Measurements from ENCODE around the gene FAM131A. TPM values are rescaled to one million over a fixed set of nuclear protein-coding genes. Genes with fewer than 3 reads are reported as not detected.

The FAM131A gene
- total and polyA plus RNA-seq, 10 donors = 6.5 to 24.6 (median 14.3) TPM

DNA sequence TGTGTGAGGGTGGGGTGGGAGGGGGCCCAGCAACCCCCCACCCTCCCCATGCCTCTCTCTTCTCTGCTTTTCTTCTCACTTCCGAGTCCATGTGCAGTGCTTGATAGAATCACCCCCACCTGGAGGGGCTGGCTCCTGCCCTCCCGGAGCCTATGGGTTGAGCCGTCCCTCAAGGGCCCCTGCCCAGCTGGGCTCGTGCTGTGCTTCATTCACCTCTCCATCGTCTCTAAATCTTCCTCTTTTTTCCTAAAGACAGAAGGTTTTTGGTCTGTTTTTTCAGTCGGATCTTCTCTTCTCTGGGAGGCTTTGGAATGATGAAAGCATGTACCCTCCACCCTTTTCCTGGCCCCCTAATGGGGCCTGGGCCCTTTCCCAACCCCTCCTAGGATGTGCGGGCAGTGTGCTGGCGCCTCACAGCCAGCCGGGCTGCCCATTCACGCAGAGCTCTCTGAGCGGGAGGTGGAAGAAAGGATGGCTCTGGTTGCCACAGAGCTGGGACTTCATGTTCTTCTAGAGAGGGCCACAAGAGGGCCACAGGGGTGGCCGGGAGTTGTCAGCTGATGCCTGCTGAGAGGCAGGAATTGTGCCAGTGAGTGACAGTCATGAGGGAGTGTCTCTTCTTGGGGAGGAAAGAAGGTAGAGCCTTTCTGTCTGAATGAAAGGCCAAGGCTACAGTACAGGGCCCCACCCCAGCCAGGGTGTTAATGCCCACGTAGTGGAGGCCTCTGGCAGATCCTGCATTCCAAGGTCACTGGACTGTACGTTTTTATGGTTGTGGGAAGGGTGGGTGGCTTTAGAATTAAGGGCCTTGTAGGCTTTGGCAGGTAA lies 8.1 kb downstream of the FAM131A start:
- peaks cover 0 to 19% (median 10%) of the 10 kb centered on the region in 6 donors for H3K4me1 ChIP-seq
- peaks cover 0 to 43% (median 24%) of the 10 kb centered on the region in 6 donors for H3K36me3 ChIP-seq
- H3K4me3 ChIP-seq = no peak overlapping the region
- no peak for DNase-seq
- H3K9me3 ChIP-seq = no peaks in the 10 kb centered on the region
- H3K27ac ChIP-seq = peak overlapping the region in 5 of 8 donors; percentile 28 to 54 (median 37)
- 52 to 66% (median 61%) methylated on average over 14 of the region's 14 CpGs for WGBS, 5 donors
- TF ChIP-seq POLR2A (IDR thresholded peaks at IDR 0.05) (no peak), POLR2AphosphoS5 (IDR thresholded peaks at IDR 0.05) (peak in 2 of 3 donors; percentile 35 to 53)
- TF ChIP-seq, protein P1, sequence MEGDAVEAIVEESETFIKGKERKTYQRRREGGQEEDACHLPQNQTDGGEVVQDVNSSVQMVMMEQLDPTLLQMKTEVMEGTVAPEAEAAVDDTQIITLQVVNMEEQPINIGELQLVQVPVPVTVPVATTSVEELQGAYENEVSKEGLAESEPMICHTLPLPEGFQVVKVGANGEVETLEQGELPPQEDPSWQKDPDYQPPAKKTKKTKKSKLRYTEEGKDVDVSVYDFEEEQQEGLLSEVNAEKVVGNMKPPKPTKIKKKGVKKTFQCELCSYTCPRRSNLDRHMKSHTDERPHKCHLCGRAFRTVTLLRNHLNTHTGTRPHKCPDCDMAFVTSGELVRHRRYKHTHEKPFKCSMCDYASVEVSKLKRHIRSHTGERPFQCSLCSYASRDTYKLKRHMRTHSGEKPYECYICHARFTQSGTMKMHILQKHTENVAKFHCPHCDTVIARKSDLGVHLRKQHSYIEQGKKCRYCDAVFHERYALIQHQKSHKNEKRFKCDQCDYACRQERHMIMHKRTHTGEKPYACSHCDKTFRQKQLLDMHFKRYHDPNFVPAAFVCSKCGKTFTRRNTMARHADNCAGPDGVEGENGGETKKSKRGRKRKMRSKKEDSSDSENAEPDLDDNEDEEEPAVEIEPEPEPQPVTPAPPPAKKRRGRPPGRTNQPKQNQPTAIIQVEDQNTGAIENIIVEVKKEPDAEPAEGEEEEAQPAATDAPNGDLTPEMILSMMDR (IDR thresholded peaks at IDR 0.05 in 8 of 11, conservative IDR thresholded peaks at IDR 0.05 in 3 of 11) = peak in 8 of 11 experiments; percentile 19 to 63 (median 42)
- intact Hi-C loops (cut with DNase I; ENCODE audit: low total_unique reads) = no loop called here
- no peaks in the 10 kb centered on the region for H3K27me3 ChIP-seq (replicated peaks in 1 of 7)

DNA sequence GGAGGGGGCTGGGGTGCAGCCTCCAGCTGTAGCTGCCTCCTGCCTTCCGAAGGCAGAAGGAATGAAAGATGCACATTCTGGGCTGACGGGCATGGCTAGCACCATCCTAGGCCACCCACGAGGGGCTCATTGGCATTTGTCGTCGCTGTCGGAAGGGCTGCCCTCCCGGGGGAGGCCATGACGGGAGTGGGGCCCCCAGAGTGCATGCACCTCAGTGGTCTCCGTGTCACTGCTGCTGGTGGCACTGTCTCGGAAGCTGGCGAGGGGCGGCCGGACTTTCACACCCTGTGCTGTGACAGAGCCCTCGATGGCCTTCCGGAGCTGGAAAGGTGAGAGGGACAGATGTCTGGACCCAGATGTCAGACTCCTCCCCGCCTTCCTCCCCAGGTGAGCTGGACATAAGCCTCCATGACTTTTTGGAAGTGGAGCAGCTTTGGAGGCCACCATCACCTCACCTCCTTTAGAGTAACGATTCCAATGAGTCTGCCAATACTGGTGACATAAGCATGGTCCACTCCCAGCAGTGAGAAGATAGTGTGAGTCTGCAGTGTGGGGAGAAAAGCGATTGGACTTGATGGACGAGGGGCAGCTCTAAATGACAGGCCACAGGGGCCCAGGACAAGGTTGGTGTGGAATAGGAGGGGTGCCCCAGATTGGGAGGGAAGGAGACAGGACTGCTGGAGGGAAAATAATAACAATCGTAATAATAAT lies 9.2 kb downstream of the FAM131A start:
- DNase-seq = no peak
- H3K4me3 ChIP-seq = no peak overlapping the region
- TF ChIP-seq, protein P1 (IDR thresholded peaks at IDR 0.05 in 8 of 11, conservative IDR thresholded peaks at IDR 0.05 in 3 of 11) = no peak
- no peak for TF ChIP-seq POLR2A (IDR thresholded peaks at IDR 0.05)
- peak in 1 of 3 donors; percentile 43 for TF ChIP-seq POLR2AphosphoS5 (IDR thresholded peaks at IDR 0.05)
- no peaks in the 10 kb centered on the region for H3K27me3 ChIP-seq (replicated peaks in 1 of 7)
- 92 to 95% (median 94%) methylated on average over 12 to 20 of the region's 20 CpGs for WGBS, 5 donors
- intact Hi-C loops (cut with DNase I; ENCODE audit: low total_unique reads) = no loop called here
- peaks cover 0 to 23% (median 10%) of the 10 kb centered on the region in 6 donors for H3K4me1 ChIP-seq
- peak overlapping the region in 2 of 8 donors; percentile 28 to 54 for H3K27ac ChIP-seq
- H3K36me3 ChIP-seq = peaks cover 0 to 37% (median 23%) of the 10 kb centered on the region in 6 donors
- no peaks in the 10 kb centered on the region for H3K9me3 ChIP-seq

DNA sequence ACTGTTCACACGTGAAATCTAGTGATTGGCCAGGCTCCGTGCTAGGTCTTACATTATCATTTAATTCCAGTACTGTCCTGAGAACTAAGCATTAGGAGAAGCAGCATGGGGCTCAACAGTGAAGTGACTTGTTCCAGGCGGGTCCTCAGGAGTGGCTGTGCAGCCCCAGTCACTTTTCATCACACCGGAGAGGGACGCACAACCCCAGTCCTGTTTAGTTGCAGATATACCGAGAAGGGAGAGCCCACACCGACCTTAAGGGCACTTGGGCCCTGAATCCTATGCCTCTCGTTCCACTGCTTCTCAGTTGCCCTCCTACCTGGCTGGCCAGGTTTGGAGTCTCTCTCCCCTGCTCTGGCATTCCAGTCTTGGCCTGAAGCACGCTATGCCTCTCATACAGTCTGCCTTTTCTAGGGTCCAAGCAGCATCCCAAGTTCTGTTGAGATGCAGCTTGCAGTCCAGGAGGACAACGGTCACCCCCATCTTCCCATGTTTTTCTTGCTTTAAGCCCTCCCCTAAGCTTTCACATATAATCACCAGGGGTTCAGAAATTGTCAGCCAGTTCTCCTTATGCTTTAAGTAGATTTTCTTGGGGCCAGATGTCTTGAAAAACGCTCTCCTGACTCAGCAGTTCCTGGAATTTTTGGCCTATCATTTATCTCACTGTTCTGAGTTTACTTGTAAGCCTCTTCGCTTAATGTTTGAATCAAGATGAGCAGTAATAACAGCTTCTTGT lies 10.1 kb downstream of the FAM131A start:
- peaks cover 0 to 26% (median 10%) of the 10 kb centered on the region in 6 donors for H3K4me1 ChIP-seq
- no peak overlapping the region for H3K4me3 ChIP-seq
- H3K27ac ChIP-seq = peak overlapping the region in 1 of 8 donors; percentile 13
- TF ChIP-seq, protein P1 (IDR thresholded peaks at IDR 0.05 in 8 of 11, conservative IDR thresholded peaks at IDR 0.05 in 3 of 11) = no peak
- no peak for TF ChIP-seq POLR2AphosphoS5 (IDR thresholded peaks at IDR 0.05)
- no peak for TF ChIP-seq POLR2A (IDR thresholded peaks at IDR 0.05)
- WGBS, 5 donors = 65 to 76% (median 70%) methylated on average over 12 of the region's 12 CpGs
- intact Hi-C loops (cut with DNase I; ENCODE audit: low total_unique reads) = no loop called here
- no peaks in the 10 kb centered on the region for H3K9me3 ChIP-seq
- DNase-seq = no peak
- H3K36me3 ChIP-seq = peaks cover 0 to 29% (median 16%) of the 10 kb centered on the region in 6 donors
- no peaks in the 10 kb centered on the region for H3K27me3 ChIP-seq (replicated peaks in 1 of 7)
